Parathyroid adenoma (tissue), 2 donors: ENCODE data around the gene RAB8A.

Experiments
- H2AFZ ChIP-seq: fragments of 300-600 bp; sonication (generic); one replicate; pipeline ENCODE4 v1.7.0; 2017; ENCODE audit warnings: antibody characterized with exemption, mild to moderate bottlenecking
- H3K27ac ChIP-seq: fragments of 300-600 bp; sonication (generic); one replicate; pipeline ENCODE4 v1.7.0; 2017
- H3K27me3 ChIP-seq: fragments of 300-600 bp; sonication (generic); one replicate; pipeline ENCODE4 v1.7.0; 2017; ENCODE audit warnings: low read length; ENCODE audit not compliant: control insufficient read depth, insufficient read depth
- H3K36me3 ChIP-seq: fragments of 300-600 bp; sonication (generic); one replicate; pipeline ENCODE4 v1.7.0; 2017; ENCODE audit warnings: low read length; ENCODE audit not compliant: control insufficient read depth, insufficient read depth
- H3K4me1 ChIP-seq: fragments of 300-600 bp; sonication (generic); one replicate; pipeline ENCODE4 v1.7.0; 2017; ENCODE audit warnings: control low read depth
- H3K4me2 ChIP-seq: fragments of 300-600 bp; sonication (generic); one replicate; pipeline ENCODE4 v1.7.0; 2017; ENCODE audit warnings: low read length
- H3K4me3 ChIP-seq: fragments of 300-600 bp; sonication (generic); one replicate; pipeline ENCODE4 v1.7.0; 2017; ENCODE audit warnings: low read depth, low read length
- H3K79me2 ChIP-seq: fragments of 300-600 bp; sonication (generic); one replicate; pipeline ENCODE4 v1.7.0; 2017; ENCODE audit warnings: control low read depth
- H3K9ac ChIP-seq: fragments of 300-600 bp; sonication (generic); one replicate; pipeline ENCODE4 v1.7.0; 2017; ENCODE audit warnings: mild to moderate bottlenecking
- H3K9me3 ChIP-seq: fragments of 300-600 bp; sonication (generic); one replicate; pipeline ENCODE4 v1.7.0; 2017; ENCODE audit warnings: low read length; ENCODE audit not compliant: control insufficient read depth
- TF ChIP-seq, protein P1 (sequence below): fragments of 300-600 bp; sonication (generic); IDR thresholded peaks from one replicate; pipeline ENCODE4 v1.7.0; 2017; ENCODE audit warnings: antibody characterized with exemption, mild to moderate bottlenecking
- donor health status: primary hyperparathyroidism.

Gene RAB8A

DNA sequence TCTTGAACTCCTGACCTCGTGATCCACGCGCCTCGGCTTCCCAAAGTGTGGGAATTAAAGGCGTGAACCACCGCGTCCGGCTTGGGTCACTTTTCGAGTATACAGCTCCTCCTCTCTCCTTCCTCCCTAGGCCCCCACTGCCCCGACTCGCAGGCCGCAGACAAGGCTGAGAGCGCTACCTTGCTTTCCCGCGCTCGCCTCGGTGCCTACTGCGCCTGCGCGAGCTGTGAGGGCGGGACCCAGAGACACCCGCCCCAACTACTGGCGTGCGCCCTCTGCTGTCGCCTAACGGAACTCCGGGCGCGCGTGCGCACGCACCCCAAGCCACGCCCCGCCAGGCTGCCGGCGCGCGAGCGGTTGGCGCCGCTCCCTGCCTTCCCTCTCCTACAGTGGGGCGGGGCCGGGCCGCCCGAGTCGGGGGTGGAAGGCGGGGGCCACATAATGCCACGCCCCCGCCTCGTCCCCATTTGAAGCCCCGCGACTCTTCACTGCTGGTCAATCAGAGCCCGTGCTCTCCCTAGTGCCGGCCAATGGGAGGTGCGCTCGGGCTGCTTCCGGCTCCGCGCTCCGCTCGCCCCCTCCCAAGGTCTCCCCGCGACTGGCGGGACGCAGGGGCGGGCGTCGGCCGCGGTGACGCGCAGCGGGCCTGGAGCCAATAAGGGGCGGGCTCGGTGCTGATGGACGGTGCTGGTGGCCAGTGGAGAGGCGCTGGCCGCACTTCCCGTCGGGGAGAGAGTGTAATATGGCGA, at the start of gene RAB8A:
TSS of gene RAB8A (plus strand) at position 730 of the 749 bp plus-strand sequence. CDS start at position 743, 13 bp downstream.
- H2AFZ ChIP-seq = peak within 1 kb of the TSS; percentile 99
- peak within 1 kb of the TSS; percentile 56 for H3K9ac ChIP-seq
- TF ChIP-seq, protein P1, sequence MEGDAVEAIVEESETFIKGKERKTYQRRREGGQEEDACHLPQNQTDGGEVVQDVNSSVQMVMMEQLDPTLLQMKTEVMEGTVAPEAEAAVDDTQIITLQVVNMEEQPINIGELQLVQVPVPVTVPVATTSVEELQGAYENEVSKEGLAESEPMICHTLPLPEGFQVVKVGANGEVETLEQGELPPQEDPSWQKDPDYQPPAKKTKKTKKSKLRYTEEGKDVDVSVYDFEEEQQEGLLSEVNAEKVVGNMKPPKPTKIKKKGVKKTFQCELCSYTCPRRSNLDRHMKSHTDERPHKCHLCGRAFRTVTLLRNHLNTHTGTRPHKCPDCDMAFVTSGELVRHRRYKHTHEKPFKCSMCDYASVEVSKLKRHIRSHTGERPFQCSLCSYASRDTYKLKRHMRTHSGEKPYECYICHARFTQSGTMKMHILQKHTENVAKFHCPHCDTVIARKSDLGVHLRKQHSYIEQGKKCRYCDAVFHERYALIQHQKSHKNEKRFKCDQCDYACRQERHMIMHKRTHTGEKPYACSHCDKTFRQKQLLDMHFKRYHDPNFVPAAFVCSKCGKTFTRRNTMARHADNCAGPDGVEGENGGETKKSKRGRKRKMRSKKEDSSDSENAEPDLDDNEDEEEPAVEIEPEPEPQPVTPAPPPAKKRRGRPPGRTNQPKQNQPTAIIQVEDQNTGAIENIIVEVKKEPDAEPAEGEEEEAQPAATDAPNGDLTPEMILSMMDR = peak; percentile 98
- peak within 1 kb of the TSS; percentile 98 for H3K4me3 ChIP-seq
- no peaks in the 10 kb centered on the region for H3K27me3 ChIP-seq
- H3K4me2 ChIP-seq = peak within 1 kb of the TSS; percentile 91
- no peaks in the 10 kb centered on the region for H3K36me3 ChIP-seq
- H3K9me3 ChIP-seq = no peaks in the 10 kb centered on the region
- H3K79me2 ChIP-seq = peaks cover 8% of the 10 kb centered on the region
- peak within 1 kb of the TSS; percentile 79 for H3K27ac ChIP-seq
- peaks cover 8% of the 10 kb centered on the region for H3K4me1 ChIP-seq

DNA sequence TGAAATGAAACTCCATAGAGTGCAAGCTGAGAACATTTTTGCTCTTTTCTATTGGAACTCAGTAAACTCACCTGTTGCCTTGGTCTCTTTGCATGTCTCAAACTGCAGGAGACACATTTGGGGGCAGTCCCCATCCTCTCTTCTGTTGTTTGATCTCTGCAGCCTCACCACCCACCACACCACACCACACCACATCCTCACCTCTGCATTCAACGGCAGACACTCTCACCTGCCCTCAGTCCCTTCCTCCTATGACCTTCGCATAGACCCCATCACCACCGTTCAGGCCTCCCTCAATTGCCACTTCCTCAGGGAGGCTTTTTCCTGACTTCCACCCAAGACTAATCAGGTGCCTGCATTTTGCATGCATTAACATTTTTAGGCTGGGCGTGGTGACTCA, 49.7 kb upstream of the RAB8A start:
- no peaks in the 10 kb centered on the region for H3K79me2 ChIP-seq
- H3K27ac ChIP-seq = no peak overlapping the region
- no peak overlapping the region for H3K4me3 ChIP-seq
- H3K36me3 ChIP-seq = no peaks in the 10 kb centered on the region
- H2AFZ ChIP-seq = no peak overlapping the region
- no peak overlapping the region for H3K4me2 ChIP-seq
- H3K27me3 ChIP-seq = no peaks in the 10 kb centered on the region
- H3K9me3 ChIP-seq = no peaks in the 10 kb centered on the region
- TF ChIP-seq, protein P1 = no peak
- no peak overlapping the region for H3K9ac ChIP-seq
- H3K4me1 ChIP-seq = no peaks in the 10 kb centered on the region

GRCh38 chr19:16062789-16063188, 48.9 kb upstream of the RAB8A start:
- no peaks in the 10 kb centered on the region for H3K4me1 ChIP-seq
- TF ChIP-seq, protein P1 = peak; percentile 81
- no peaks in the 10 kb centered on the region for H3K27me3 ChIP-seq
- H3K9ac ChIP-seq = no peak overlapping the region
- no peaks in the 10 kb centered on the region for H3K9me3 ChIP-seq
- no peaks in the 10 kb centered on the region for H3K36me3 ChIP-seq
- H3K27ac ChIP-seq = no peak overlapping the region
- no peaks in the 10 kb centered on the region for H3K79me2 ChIP-seq
- H3K4me2 ChIP-seq = no peak overlapping the region
- no peak overlapping the region for H3K4me3 ChIP-seq
- no peak overlapping the region for H2AFZ ChIP-seq

- Histone ChIP-seq H3K4me1 (no peaks in the 10 kb centered on the region), H3K27me3 (no peaks in the 10 kb centered on the region), H3K4me2 (no peak overlapping the region), H2AFZ (no peak overlapping the region), H3K27ac (no peak overlapping the region), H3K79me2 (no peaks in the 10 kb centered on the region), H3K9me3 (no peaks in the 10 kb centered on the region), H3K36me3 (no peaks in the 10 kb centered on the region), H3K9ac (no peak overlapping the region), H3K4me3 (no peak overlapping the region)
- TF ChIP-seq, protein P1 = no peak
Observed at GRCh38 chr19:16064209-16064889, 47.3 kb upstream of the RAB8A start.
